DOHH2 (cell line): ENCODE measurements around the gene MUC5B.

ENCODE experiments used
- CTCF ChIP-seq: fragments of 200-600 bp; sonication (generic); IDR thresholded peaks from one replicate; pipeline ENCODE4 v1.5.1; 2014; ENCODE audit warnings: antibody characterized with exemption, mild to moderate bottlenecking, low read depth, low read length; ENCODE audit not compliant: poor library complexity, severe bottlenecking
- EZH2phosphoT487 ChIP-seq: fragments of 200-600 bp; sonication (generic); IDR thresholded peaks from 2 replicates; pipeline ENCODE4 v1.6.1; 2017; ENCODE audit warnings: borderline replicate concordance, mild to moderate bottlenecking, antibody characterized with exemption, low read length, moderate library complexity, mixed read lengths

- no peak for TF ChIP-seq CTCF
- no peak for TF ChIP-seq EZH2phosphoT487
Measured at GRCh38 chr11:1289211-1289935, 66.5 kb downstream of the MUC5B start.
